K562 (cell line): ENCODE measurements around the gene POR. TPM values are rescaled to one million over a fixed set of nuclear protein-coding genes. Genes with fewer than 3 reads are reported as not detected.
A peak's percentile ranks its signal among the peaks of the same experiment; 100 is the strongest.

Source experiments
- ATAC-seq: fragments of 200-7000 bp; cut with Tn5 transposase; 3 replicates; pipeline ENCODE4 v1.9.1; 2020; ENCODE audit warnings: moderate library complexity
- BruUV-seq: library from RNA; stranded (reverse); fragments of 400-500 nt; replicated peaks from 2 replicates; lab custom pipeline; 2021; lab: Mats Ljungman, UMichigan
- CTCF ChIA-PET: fragments of 300-600 bp; formaldehyde crosslinking; extraction: SDS; loops from one replicate; lab custom pipeline; 2021; ENCODE audit warnings: low intra/inter-chr PET ratio; lab: Yijun Ruan, JAX
- POLR2A ChIA-PET: fragments of 300-600, 350-650 bp; sonication (Branson Sonifier 250); formaldehyde crosslinking; extraction: SDS; loops from one replicate; lab custom pipeline; 2021; ENCODE audit warnings: antibody characterized with exemption, inconsistent platforms; lab: Yijun Ruan, JAX
- DNase-seq, 4 experiments: peaks; one replicate each; pipeline versions ENCODE4 v3.0.0 to v3.0.0-alpha.2; 2011 to 2018; ENCODE audit warnings: low spot score in 3 of 4, mixed read lengths in 3 of 4; ENCODE audit errors: extremely low read depth in 1 of 4
- FAIRE-seq: peaks from 2 replicates; lab custom pipeline; 2011; peaks lifted over from hg19 to GRCh38; lab: Jason Lieb, UNC
- H2AFZ ChIP-seq: 2 replicates; pipeline ENCODE4 v1.6.0; 2011; ENCODE audit warnings: low read depth, low read length, control low read depth, inconsistent platforms
- H3K27ac ChIP-seq: fragments of 200-600 bp; 3 replicates; pipeline ENCODE4 v1.8.0; 2011; ENCODE audit warnings: low read depth, mild to moderate bottlenecking, control low read depth, inconsistent platforms, low read length, moderate library complexity, mixed read lengths; ENCODE audit errors: extremely low read depth
- H3K27me3 ChIP-seq, 2 experiments: fragments of 300-600 bp in 1 of 2; 2 replicates in 1 of 2; 3 replicates in 1 of 2; pipeline versions ENCODE4 v1.6.0 to v1.8.0; 2011; ENCODE audit warnings: inconsistent platforms in 2 of 2, low read length in 2 of 2, mild to moderate bottlenecking in 1 of 2, mixed read lengths in 1 of 2, moderate library complexity in 1 of 2; ENCODE audit not compliant: control insufficient read depth in 2 of 2, insufficient read depth in 2 of 2
- H3K36me3 ChIP-seq: fragments of 300-600 bp; 3 replicates; pipeline ENCODE4 v1.8.0; 2011; ENCODE audit warnings: mild to moderate bottlenecking, low read length, inconsistent platforms; ENCODE audit not compliant: control insufficient read depth, insufficient read depth
- H3K4me1 ChIP-seq, 2 experiments: fragments of 200-600 bp in 1 of 2; replicated peaks in 1 of 2; 2 replicates in 1 of 2; 3 replicates in 1 of 2; pipeline versions ENCODE4 v1.5.1 to v1.8.0; 2011; ENCODE audit warnings: inconsistent platforms in 2 of 2, low read length in 2 of 2, mild to moderate bottlenecking in 1 of 2, mixed read lengths in 1 of 2, moderate library complexity in 1 of 2; ENCODE audit not compliant: control insufficient read depth in 2 of 2, insufficient read depth in 2 of 2
- H3K4me2 ChIP-seq: 2 replicates; pipeline ENCODE4 v1.6.1; 2011; ENCODE audit warnings: low read length, control low read depth, inconsistent platforms, mixed read lengths; ENCODE audit not compliant: insufficient read depth
- H3K4me3 ChIP-seq: fragments of 200-600 bp; sonication (generic), shearing (Covaris generic); 2 replicates; pipeline ENCODE4 v1.5.1; 2016; ENCODE audit warnings: control low read depth, inconsistent platforms
- H3K79me2 ChIP-seq: fragments of 200-600 bp; 3 replicates; pipeline ENCODE4 v1.8.0; 2011; ENCODE audit warnings: low read length, inconsistent platforms; ENCODE audit not compliant: control insufficient read depth, insufficient read depth
- H3K9ac ChIP-seq, 2 experiments: 2 replicates each; pipeline versions ENCODE4 v1.6.0 to v1.6.1; 2011; ENCODE audit warnings: low read depth in 2 of 2, low read length in 2 of 2, control low read depth in 1 of 2, inconsistent platforms in 1 of 2, mild to moderate bottlenecking in 1 of 2, mixed read lengths in 1 of 2; ENCODE audit not compliant: insufficient read depth in 1 of 2
- H3K9me1 ChIP-seq: one replicate; pipeline ENCODE4 v1.6.0; 2011; ENCODE audit warnings: inconsistent platforms, mild to moderate bottlenecking, low read length, moderate library complexity; ENCODE audit not compliant: control insufficient read depth, insufficient read depth
- H3K9me3 ChIP-seq: replicated peaks from 2 replicates; pipeline ENCODE4 v1.5.1; 2011; ENCODE audit warnings: low read depth, low read length, inconsistent platforms; ENCODE audit not compliant: control insufficient read depth, insufficient read depth
- H4K20me1 ChIP-seq: replicated peaks from 2 replicates; pipeline ENCODE4 v1.6.1; 2011; ENCODE audit warnings: low read length, inconsistent platforms, mixed read lengths; ENCODE audit not compliant: control insufficient read depth, insufficient read depth
- ARID1B ChIP-seq: fragments of 450-650 bp; IDR thresholded peaks from 2 replicates; pipeline ENCODE4 v1.6.1; 2016; ENCODE audit warnings: antibody characterized with exemption, mild to moderate bottlenecking, inconsistent platforms
- ATF7 ChIP-seq: fragments of 450-650 bp; IDR thresholded peaks from 2 replicates; pipeline ENCODE4 v1.7.1; 2014; ENCODE audit warnings: mild to moderate bottlenecking, moderate library complexity
- BHLHE40 ChIP-seq: IDR thresholded peaks from 2 replicates; pipeline ENCODE4 v1.6.1; 2011; ENCODE audit warnings: low read length, improper control_type of control experiment
- DPF2 ChIP-seq: fragments of 450-650 bp; IDR thresholded peaks from 2 replicates; pipeline ENCODE4 v1.6.1; 2016
- FOXJ2 ChIP-seq: fragments of 200-800 bp; sonication (Bioruptor generic); IDR thresholded peaks from 2 replicates; pipeline ENCODE4 v1.6.1; 2016; ENCODE audit warnings: missing genetic modification characterization, missing compliant biosample characterization
- IRF2 ChIP-seq: sonication (generic); formaldehyde crosslinking; IDR thresholded peaks from 2 replicates; pipeline ENCODE4 v1.8.1; 2022; ENCODE audit warnings: mild to moderate bottlenecking, missing genetic modification reagents
- MEF2A ChIP-seq: IDR thresholded peaks from 2 replicates; pipeline ENCODE4 v1.6.1; 2011; ENCODE audit warnings: low read depth, mild to moderate bottlenecking, low read length, moderate library complexity; ENCODE audit not compliant: control insufficient read depth
- MEF2D ChIP-seq: conservative IDR thresholded peaks from 2 replicates; pipeline ENCODE4 v1.6.1; 2016; ENCODE audit warnings: low read depth, missing genetic modification characterization, missing compliant biosample characterization
- MEIS2 ChIP-seq: fragments of 450-650 bp; IDR thresholded peaks from 2 replicates; pipeline ENCODE4 v1.6.1; 2014; ENCODE audit warnings: mild to moderate bottlenecking; ENCODE audit not compliant: partially characterized antibody
- RBM25 ChIP-seq: fragments of 200-400 bp; formaldehyde crosslinking; IDR thresholded peaks from 2 replicates; pipeline ENCODE4 v1.6.1; 2018; ENCODE audit warnings: low read length, low read depth, moderate library complexity; ENCODE audit not compliant: severe bottlenecking
- SETDB1 ChIP-seq: IDR thresholded peaks from one replicate; pipeline ENCODE4 v1.6.1; 2012; ENCODE audit warnings: low read length, control low read depth, inconsistent platforms
- SREBF2 ChIP-seq: sonication (generic); formaldehyde crosslinking; IDR thresholded peaks from 2 replicates; pipeline ENCODE4 v1.4.0; 2020; ENCODE audit warnings: mild to moderate bottlenecking, missing genetic modification reagents
- TGIF2 ChIP-seq: sonication (generic); formaldehyde crosslinking; IDR thresholded peaks from 2 replicates; pipeline ENCODE4 v1.8.1; 2022; ENCODE audit warnings: mild to moderate bottlenecking, missing genetic modification reagents, moderate library complexity
- TSC22D4 ChIP-seq: fragments of 450-650 bp; IDR thresholded peaks from 2 replicates; pipeline ENCODE4 v1.6.1; 2016; ENCODE audit warnings: missing genetic modification characterization, missing biosample characterization, control low read depth
- U2AF1 ChIP-seq: fragments of 200-400 bp; formaldehyde crosslinking; optimal IDR thresholded peaks from 2 replicates; pipeline ENCODE3; 2017; ENCODE audit warnings: mild to moderate bottlenecking, low read depth, low read length, moderate library complexity
- ZNF124 ChIP-seq: sonication (generic); formaldehyde crosslinking; IDR thresholded peaks from 2 replicates; pipeline ENCODE4 v1.8.1; 2022; ENCODE audit warnings: missing genetic modification reagents
- ZNF224 ChIP-seq: sonication (generic); formaldehyde crosslinking; IDR thresholded peaks from 2 replicates; pipeline ENCODE4 v1.8.0; 2022; ENCODE audit warnings: mild to moderate bottlenecking, missing genetic modification reagents
- ZNF431 ChIP-seq: sonication (generic); formaldehyde crosslinking; IDR thresholded peaks from 2 replicates; pipeline ENCODE4 v1.8.0; 2022; ENCODE audit warnings: mild to moderate bottlenecking, missing genetic modification reagents
- WGBS: fragments of 100-300 bp; shearing (Covaris generic); methylation state at CpG from one replicate; pipeline ENCODE4 v1.1.6; 2016; ENCODE audit warnings: low coverage, mixed read lengths; ENCODE audit not compliant: insufficient coverage; ENCODE audit errors: missing lambda C conversion rate; 5-methylcytosine and 5-hydroxymethylcytosine counted together
- in situ Hi-C: fragments of 300-500 bp; cut with MboI; formaldehyde crosslinking; loops from 4 replicates; pipeline ENCODE4 v1.15.0; 2018; ENCODE audit warnings: inconsistent platforms, mixed read lengths
- intact Hi-C: fragments of 100-400 bp; cut with micrococcal nuclease; formaldehyde crosslinking; loops from 2 replicates; pipeline ENCODE4 v1.14.2; 2022
- polyA plus RNA-seq, 8 experiments: library from polyadenylated mRNA; depleted of rRNA in 4 of 8; stranded (reverse) in 5 of 8; unstranded in 3 of 8; fragments of >200 nt; fragmentation: Nextera tagmentation in 2 of 8; fragmentation: Illumina TruSeq in 1 of 8; extraction: Ambion mirVana in 2 of 8; extraction: Trizol in 1 of 8; gene quantifications; 2 replicates each; pipeline versions ENCODE4 v1.2.1 to v1.2.3, GENCODE V29; 2011 to 2014; ENCODE audit warnings: inconsistent platforms in 1 of 8, missing spikeins in 1 of 8
- total RNA-seq, 7 experiments: library from RNA; depleted of rRNA in 6 of 7; stranded (reverse); fragments of >200 nt in 6 of 7; fragmentation: Illumina TruSeq in 2 of 7; extraction: Trizol in 2 of 7; gene quantifications; 2 replicates each; pipeline versions ENCODE4 v1.2.1 to v1.2.3, GENCODE V29; 2011 to 2021; ENCODE audit warnings: low replicate concordance in 1 of 7
- TF ChIP-seq, protein P1 (sequence below), 2 experiments: fragments of 450-650 bp; IDR thresholded peaks; 2 replicates each; pipeline ENCODE4 v1.6.1; 2016
- TF ChIP-seq, protein P2 (sequence below): fragments of 450-650 bp; formaldehyde crosslinking; IDR thresholded peaks from 2 replicates; pipeline ENCODE4 v1.4.0; 2020; ENCODE audit warnings: mild to moderate bottlenecking, moderate library complexity

Gene POR
- total and polyA plus RNA-seq, 9 of the 15 experiments (the other 6 are each of a cell fraction or from before 2014, with no cell fraction given), result 4.7 to 142 (median 40.8) TPM

DNA sequence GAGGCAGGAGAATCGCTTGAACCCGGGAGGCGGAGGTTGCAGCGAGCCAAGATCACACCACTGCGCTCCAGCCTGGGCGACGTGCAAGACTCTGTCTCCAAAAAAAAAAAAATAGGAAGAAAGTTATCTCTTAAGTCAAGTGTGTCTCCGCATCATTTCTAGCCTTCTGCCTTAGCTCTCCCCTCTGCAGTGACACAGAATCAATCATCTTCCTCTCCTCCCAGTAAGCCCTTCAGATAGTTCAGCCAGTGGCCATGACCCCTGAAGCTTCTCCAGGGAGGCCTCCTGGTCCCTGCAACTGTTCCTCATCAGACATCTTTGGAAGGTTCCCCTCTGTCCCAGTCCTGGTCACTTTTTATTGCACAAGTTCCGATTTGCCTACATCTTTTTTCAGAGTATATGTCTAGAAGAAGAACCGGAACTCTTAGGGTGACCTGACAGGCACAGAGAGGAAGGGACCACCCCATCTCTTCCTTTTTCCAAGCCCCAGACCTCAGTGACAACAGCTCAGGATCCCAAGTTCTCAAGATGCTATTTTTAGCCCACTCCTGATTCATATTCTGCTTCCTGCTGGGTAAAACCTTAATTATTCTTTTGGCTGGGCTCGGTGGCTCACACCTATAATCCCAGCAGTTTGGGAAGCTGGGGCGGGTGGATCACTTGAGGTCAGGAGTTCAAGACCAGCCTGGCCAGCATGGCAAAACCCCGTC is 42.7 kb upstream of the POR start:
- no peaks in the 10 kb centered on the region for H4K20me1 ChIP-seq
- ATAC-seq (peak; percentile 65), DNase-seq (peak in 2 of 4 experiments; percentile 52 to 57), FAIRE-seq (no peak)
- no peaks in the 10 kb centered on the region for H3K79me2 ChIP-seq
- H3K4me3 ChIP-seq, result no peak overlapping the region
- peak overlapping the region; percentile 23; the same call in 1 of the 2 replicates for H3K4me2 ChIP-seq
- H3K9me1 ChIP-seq, result no peaks in the 10 kb centered on the region
- no peaks in the 10 kb centered on the region for H3K27me3 ChIP-seq
- no peak overlapping the region for H3K27ac ChIP-seq
- no peaks in the 10 kb centered on the region for H3K9me3 ChIP-seq
- peaks cover 12 to 14% of the 10 kb centered on the region in 2 experiments; a peak in 4 of 5 replicates for H3K4me1 ChIP-seq
- ChIA-PET CTCF (interaction anchor here (0.9 kb wide), 1 partner anchor 148 kb away, joined by 3 read pairs; no protein-coding TSS in a partner anchor), POLR2A (interaction anchor here (0.5 to 1.6 kb wide), 6 partner anchors 9 to 397 kb away, joined by 3 to 4 read pairs (median 3); no protein-coding TSS in a partner anchor)
- peak overlapping the region in 1 of 2 experiments; percentile 61; a peak in 1 of 4 replicates for H3K9ac ChIP-seq
- H2AFZ ChIP-seq, result peak overlapping the region; percentile 46
- 23% methylated on average over 13 of the region's 13 CpGs for WGBS
- no TSS peak for BruUV-seq
- H3K36me3 ChIP-seq, result no peaks in the 10 kb centered on the region
- intact Hi-C loops, result loop anchor here (2.0 kb wide), 1 partner anchor 143 kb away; no protein-coding TSS in a partner anchor
- in situ Hi-C loops, result no loop called here
- TF ChIP-seq MEIS2 (peak; percentile 93), TSC22D4 (tag) (no peak), SREBF2 (CRISPR knock-in tag) (no peak), ATF7 (0 out of 2 replicates have a peak, but pooled peaks have one; percentile 19), U2AF1 (no peak), ZNF431 (CRISPR knock-in tag) (peak; percentile 91), ZNF124 (CRISPR knock-in tag) (no peak), IRF2 (CRISPR knock-in tag) (no peak), MEF2D (tag) (0 out of 2 replicates have a peak, but pooled peaks have one; percentile 57), SETDB1 (no peak), RBM25 (no peak), TGIF2 (no peak), ARID1B (no peak), ZNF224 (no peak), MEF2A (peak; percentile 57; the same call in 1 of the 2 replicates), DPF2 (no peak), FOXJ2 (no peak), BHLHE40 (no peak)
- TF ChIP-seq, protein P1, sequence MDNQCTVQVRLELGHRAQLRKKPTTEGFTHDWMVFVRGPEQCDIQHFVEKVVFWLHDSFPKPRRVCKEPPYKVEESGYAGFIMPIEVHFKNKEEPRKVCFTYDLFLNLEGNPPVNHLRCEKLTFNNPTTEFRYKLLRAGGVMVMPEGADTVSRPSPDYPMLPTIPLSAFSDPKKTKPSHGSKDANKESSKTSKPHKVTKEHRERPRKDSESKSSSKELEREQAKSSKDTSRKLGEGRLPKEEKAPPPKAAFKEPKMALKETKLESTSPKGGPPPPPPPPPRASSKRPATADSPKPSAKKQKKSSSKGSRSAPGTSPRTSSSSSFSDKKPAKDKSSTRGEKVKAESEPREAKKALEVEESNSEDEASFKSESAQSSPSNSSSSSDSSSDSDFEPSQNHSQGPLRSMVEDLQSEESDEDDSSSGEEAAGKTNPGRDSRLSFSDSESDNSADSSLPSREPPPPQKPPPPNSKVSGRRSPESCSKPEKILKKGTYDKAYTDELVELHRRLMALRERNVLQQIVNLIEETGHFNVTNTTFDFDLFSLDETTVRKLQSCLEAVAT (IDR thresholded peaks at IDR 0.05), result peak in 1 of 2 experiments; percentile 60; a peak in 1 of 4 replicates
- TF ChIP-seq, protein P2, sequence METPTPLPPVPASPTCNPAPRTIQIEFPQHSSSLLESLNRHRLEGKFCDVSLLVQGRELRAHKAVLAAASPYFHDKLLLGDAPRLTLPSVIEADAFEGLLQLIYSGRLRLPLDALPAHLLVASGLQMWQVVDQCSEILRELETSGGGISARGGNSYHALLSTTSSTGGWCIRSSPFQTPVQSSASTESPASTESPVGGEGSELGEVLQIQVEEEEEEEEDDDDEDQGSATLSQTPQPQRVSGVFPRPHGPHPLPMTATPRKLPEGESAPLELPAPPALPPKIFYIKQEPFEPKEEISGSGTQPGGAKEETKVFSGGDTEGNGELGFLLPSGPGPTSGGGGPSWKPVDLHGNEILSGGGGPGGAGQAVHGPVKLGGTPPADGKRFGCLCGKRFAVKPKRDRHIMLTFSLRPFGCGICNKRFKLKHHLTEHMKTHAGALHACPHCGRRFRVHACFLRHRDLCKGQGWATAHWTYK, result no peak
